Skin epidermis (tissue), 12 donors: ENCODE measurements around the gene PPP2R3B.
"Not testable (repeated sequence)": the region's sequence is repeated elsewhere in the genome, so short reads cannot be mapped to it uniquely, and the experiment has no call there.

Source experiments
- H3K27ac ChIP-seq, 21 experiments: fragments of 200-600 bp; sonication (generic) in 11 of 21; one replicate each; pipeline ENCODE4 v1.5.0; 2020; ENCODE audit warnings: mild to moderate bottlenecking in 3 of 21, inconsistent platforms in 2 of 21, moderate library complexity in 2 of 21
- H3K4me3 ChIP-seq, 7 experiments: fragments of 200-600 bp; sonication (generic) in 2 of 7; one replicate each; pipeline ENCODE4 v1.5.0; 2020; ENCODE audit warnings: inconsistent platforms in 2 of 7, mild to moderate bottlenecking in 2 of 7, moderate library complexity in 1 of 7

Gene PPP2R3B

DNA sequence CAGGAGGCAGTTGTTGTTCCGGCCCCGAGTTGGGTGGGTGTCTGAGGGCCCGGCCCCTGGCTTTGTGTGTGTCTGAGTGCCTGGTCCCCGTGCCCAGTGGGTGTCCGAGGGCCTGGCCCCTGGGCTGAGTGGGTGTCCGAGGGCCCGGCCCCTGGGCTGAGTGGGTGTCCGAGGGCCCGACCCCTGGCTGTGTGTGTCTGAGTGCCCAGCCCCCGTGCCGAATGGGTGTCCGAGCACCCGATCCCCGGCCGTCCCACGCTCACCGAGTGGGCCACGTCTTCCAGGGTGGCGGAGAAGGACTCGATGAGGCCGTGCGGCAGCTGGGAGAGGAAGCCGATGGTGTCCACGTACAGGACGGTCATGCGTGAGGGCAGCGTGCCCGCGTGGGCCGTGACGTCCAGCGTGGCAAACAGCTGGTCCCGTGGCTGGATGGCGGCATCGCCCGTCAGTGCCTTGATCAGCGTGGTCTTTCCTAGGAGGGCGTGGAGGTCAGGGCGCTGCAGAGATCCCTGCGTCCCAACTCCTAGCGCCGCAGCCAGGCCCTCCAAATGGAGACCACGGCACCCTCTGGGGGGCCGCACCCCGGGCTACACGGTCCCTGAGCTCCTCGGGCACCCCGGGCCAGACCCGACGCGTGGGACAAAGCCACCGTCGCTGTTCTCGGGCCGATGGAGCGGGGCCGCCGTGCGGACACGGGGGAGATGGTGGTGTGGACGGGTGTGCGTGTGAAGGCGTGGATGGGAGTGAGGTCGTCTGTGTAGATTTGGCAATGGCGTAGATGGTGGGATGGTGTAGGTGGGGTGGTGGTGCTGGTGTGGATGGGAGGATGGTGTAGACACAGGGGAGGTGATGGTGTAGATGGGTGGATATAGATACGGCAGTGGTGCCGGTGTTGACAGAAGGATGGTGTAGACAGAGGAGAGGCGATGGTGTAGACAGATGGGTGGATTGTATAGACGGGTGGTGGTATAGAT is 75.3 kb downstream of the PPP2R3B start:
- Histone ChIP-seq H3K27ac (no peak overlapping the region), H3K4me3 (no peak overlapping the region)

GRCh38 chrX:310621-311155 is 76.0 kb downstream of the PPP2R3B start:
- H3K27ac ChIP-seq: no peak overlapping the region
- no peak overlapping the region for H3K4me3 ChIP-seq

DNA sequence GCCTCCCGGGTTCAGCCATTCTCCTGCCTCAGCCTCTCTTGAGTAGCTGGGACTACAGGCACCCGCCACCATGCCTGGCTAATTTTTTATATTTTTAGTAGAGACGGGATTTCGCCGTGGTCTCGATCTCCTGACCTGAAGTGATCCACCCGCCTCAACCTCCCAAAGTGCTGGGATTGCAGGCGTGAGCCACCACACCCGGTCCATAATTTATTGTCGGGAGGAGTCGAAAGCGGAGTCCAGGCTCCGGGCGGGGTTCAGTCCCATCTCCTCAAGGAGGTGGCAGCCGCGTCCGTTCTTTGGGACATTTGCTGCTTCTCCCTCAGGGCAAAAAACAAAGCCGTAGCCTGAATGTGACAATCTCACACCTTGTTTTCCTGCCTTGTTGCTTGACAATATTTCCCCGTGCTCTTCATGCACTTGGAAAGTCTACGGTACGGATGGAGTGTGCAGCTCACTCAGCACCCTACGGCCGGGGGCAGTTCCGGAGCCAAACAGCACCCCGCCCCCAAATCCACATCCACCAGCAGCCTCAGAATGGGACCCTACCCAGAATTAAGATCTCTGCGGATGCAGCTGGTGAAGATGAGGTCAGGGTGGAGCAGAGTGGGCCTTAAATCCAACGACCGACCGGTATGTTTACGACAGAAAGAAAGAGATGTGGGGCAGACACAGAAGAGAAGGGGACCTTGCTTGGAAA is 77.7 kb downstream of the PPP2R3B start:
- H3K27ac ChIP-seq: no peak overlapping the region
- H3K4me3 ChIP-seq: no peak overlapping the region

DNA sequence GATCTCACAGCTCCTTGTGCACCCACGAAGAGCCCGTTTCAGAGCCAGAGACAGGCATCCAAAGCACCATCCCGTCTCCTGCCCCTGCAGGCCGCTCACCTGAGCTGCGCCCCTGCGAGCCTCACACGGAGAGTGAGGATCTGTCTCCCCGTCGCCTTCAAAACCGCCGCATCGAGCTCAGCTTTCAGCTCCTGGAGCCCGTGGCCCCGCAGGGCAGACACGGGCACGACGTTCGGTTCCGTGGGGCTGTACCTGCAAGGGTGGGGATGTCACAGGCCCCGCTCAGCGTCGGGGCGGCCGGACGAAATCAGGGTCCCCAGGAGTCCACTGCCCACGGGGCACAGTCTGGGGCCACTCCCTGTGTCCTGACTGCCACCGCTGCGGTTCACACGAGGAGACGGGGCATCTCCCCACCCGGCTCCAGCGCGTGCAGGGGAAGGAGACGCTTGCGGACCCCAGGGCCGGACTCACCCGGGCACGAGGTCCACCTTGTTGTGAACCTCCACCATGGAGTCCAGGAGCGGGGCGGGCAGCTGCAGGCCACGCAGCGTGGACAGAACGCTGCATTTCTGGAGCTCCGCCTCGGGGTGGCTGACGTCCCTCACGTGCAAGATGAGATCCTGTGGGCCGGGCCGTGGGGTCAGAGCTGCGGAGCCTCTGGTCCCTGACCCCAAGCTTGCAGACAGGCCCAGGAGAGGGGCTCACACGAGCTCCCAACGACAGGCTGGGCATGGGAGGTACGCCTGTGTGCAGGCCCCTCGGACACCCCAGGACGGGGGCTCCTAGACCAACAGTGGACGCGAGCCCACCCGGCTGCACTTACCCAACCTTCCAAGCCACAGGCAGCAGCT is 79.2 kb downstream of the PPP2R3B start:
- H3K27ac ChIP-seq: no peak overlapping the region
- no peak overlapping the region for H3K4me3 ChIP-seq

- H3K4me3 ChIP-seq, H3K27ac ChIP-seq: not testable (repeated sequence)
Measured at GRCh38 chrX:306614-307251, 80.0 kb downstream of the PPP2R3B start.

- not testable (repeated sequence) for H3K27ac ChIP-seq
Measured at GRCh38 chrX:305781-306613, 80.7 kb downstream of the PPP2R3B start.

GRCh38 chrX:302975-303374 is 83.7 kb downstream of the PPP2R3B start:
- H3K27ac ChIP-seq: no peak overlapping the region
- no peak overlapping the region for H3K4me3 ChIP-seq

More at GRCh38 chrX:305781-306613, 80.7 kb downstream of the PPP2R3B start:
- not testable (repeated sequence) for H3K4me3 ChIP-seq

- H3K27ac ChIP-seq: no peak overlapping the region
Measured at GRCh38 chrX:300334-300733, 86.4 kb downstream of the PPP2R3B start.

GRCh38 chrX:298993-299392 is 87.7 kb downstream of the PPP2R3B start:
- Histone ChIP-seq H3K27ac (no peak overlapping the region), H3K4me3 (no peak overlapping the region)

More at GRCh38 chrX:300334-300733, 86.4 kb downstream of the PPP2R3B start:
- H3K4me3 ChIP-seq: no peak overlapping the region

DNA sequence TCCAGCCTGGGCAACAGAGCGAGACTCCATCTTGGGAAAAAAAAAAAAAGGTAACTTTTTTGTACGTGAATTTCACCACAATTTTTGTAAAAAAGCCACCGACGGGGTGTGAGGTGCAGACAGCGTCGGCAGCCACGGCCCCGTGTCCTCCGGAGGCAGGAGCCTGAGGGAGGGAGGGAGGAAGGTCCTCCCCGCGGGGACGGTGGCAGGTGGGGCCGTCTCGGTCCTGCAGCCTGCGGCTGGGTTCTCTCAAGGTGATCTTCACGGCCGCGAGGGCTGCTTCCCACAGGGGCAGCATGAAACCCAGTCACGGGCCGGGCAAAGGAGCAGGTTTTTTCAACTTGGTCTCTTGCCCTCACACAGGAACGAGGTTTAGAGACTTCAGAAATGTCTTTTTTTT is 91.6 kb downstream of the PPP2R3B start:
- no peak overlapping the region for H3K4me3 ChIP-seq
- no peak overlapping the region for H3K27ac ChIP-seq

GRCh38 chrX:292900-293897 is 93.5 kb downstream of the PPP2R3B start:
- H3K27ac ChIP-seq: no peak overlapping the region
- H3K4me3 ChIP-seq: no peak overlapping the region

DNA sequence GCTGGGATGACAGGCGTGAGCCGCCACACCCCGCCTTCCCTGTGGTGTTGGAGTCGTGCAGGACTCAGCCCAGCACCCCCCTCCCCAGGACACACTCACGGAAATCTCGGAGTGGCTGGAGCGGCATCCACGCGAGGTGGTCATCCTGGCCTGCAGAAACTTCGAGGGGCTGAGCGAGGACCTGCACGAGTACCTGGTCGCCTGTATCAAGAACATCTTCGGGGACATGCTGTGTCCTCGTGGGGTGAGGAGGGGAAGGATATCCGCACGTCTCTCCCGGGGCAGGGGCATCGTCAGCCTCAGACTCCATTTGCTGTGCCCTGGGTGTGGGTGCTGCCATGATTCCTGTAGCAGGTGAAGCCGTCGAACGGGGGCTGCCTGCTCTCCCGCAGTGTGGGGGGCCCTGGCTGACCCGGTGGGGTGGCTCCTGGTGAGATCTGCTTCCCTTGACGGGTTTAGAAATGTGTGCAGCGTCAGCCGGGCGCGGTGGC is 95.3 kb downstream of the PPP2R3B start:
- Histone ChIP-seq H3K4me3 (no peak overlapping the region), H3K27ac (no peak overlapping the region)

DNA sequence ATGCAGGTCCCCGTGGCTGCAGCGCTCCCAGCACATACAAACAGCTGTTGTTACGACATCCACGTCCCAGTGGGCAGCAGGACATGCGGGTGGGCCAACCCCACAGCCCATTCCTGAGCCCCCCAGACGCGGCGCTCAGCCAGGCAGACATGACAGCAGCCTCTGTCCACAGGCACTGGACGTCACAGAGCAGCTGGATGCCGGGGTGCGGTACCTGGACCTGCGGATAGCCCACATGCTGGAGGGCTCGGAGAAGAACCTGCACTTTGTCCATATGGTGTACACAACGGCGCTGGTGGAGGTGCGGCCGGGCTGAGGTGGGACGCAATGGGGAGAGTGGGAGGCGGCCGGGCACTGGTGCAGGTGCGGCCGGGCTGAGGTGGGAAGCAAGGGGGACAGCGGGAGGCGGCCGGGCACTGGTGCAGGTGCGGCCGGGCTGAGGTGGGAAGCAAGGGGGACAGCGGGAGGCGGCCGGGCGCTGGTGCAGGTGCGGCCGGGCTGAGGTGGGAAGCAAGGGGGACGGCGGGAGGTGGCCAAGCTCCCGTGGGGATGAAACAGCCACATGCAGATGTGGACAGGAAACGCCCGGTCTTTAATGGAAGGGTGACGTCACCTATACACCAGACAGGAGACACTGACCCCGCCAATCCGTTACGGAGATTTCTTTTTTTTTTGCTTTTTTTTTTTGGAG is 96.1 kb downstream of the PPP2R3B start:
- H3K27ac ChIP-seq: no peak overlapping the region
- no peak overlapping the region for H3K4me3 ChIP-seq

GRCh38 chrX:288561-288991 is 98.1 kb downstream of the PPP2R3B start:
- Histone ChIP-seq H3K4me3 (no peak overlapping the region), H3K27ac (no peak overlapping the region)

DNA sequence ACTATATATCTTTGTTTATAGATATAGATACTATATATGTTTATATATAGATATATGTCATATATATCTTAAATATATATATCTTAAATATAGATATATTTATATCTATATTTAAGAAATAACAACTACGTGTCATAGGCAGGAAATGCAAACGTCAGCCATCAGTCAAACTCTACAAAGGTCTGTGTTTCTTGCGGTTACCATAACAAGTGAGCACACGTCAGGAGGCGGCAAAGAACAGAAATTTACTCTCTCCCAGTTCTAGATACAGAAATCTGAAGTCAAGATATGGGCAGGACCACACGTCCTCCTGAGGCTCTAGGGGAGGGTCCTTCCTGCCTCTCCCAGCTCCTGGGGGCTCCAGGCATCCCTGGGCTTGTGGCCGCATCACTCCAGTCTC is 99.0 kb downstream of the PPP2R3B start:
- Histone ChIP-seq H3K27ac (no peak overlapping the region), H3K4me3 (no peak overlapping the region)

DNA sequence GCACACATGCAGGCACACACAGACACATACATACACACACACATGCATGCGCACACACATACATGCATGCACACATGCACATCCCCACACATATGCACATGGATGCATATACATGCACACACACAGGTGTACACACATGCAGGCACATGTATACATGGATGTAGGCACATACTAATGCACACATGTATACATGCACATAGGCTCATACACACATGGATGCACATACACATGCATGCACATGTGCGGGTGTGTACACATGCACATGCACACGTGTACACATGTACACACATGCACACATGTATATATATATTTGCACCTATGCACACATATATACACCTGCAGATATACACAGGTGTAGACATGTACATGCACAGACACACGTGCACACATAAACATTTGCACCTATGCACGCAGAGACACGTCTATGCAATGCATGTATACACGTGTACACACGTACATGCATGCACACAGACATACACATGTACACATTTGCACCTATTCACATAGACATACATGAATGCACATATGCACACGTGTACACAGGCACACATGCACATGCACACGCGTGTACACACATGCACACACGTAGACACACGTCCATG is 101.5 kb downstream of the PPP2R3B start:
- no peak overlapping the region for H3K27ac ChIP-seq
- H3K4me3 ChIP-seq: no peak overlapping the region
